ENCODE results near the gene SLC24A3.

DNA sequence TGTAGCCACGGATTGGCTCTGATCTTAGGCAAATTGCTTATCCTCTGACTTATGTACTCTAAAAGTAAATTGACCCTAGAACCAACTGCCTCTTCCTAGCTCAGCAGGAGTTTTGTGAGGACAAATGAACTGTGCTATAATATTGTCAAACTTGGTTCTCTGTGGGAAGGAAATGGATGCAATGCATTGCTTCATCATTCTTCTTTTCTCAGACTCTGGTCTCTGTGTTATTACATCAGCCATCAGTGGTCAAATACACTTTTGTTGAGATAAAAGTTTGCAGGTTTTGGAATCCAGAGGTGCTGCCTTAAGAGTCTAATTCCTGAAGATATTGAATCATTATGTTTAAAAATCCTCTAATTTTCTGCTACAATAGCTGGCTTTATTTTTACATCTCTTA, 64.9 kb downstream of the SLC24A3 start:
- TF ChIP-seq EZH2 (IDR thresholded peaks at IDR 0.05) (no peak), POLR2AphosphoS5 (IDR thresholded peaks at IDR 0.05; ENCODE audit: borderline replicate concordance, low read depth, low read length) (no peak)
